GM23248 (cell line): Measurements from ENCODE around the gene PADI3.

Source experiments
- EZH2 ChIP-seq: fragments of 200-600 bp; sonication (generic); IDR thresholded peaks from 2 replicates; pipeline ENCODE4 v1.6.1; 2018; ENCODE audit warnings: antibody characterized with exemption, mild to moderate bottlenecking; ENCODE audit not compliant: insufficient read depth, poor library complexity, severe bottlenecking
- EZH2phosphoT487 ChIP-seq: fragments of 200-600 bp; sonication (generic); IDR thresholded peaks from 2 replicates; pipeline ENCODE4 v1.6.1; 2018; ENCODE audit warnings: antibody characterized with exemption, moderate library complexity, mild to moderate bottlenecking, low read depth; ENCODE audit not compliant: insufficient read depth

GRCh38 chr1:17207046-17207445 lies 41.9 kb upstream of the PADI3 start:
- TF ChIP-seq EZH2 (no peak), EZH2phosphoT487 (no peak)
